ENCODE measurements around the gene CRACR2B. TPM values are rescaled to one million over a fixed set of nuclear protein-coding genes. Genes with fewer than 3 reads are reported as not detected.

CRACR2B gene
- total RNA-seq, 3 donors from 2014 or later (not counting 1 experiment from before 2014, with no cell fraction given): 3.4 to 10.1 (median 3.8) TPM

DNA sequence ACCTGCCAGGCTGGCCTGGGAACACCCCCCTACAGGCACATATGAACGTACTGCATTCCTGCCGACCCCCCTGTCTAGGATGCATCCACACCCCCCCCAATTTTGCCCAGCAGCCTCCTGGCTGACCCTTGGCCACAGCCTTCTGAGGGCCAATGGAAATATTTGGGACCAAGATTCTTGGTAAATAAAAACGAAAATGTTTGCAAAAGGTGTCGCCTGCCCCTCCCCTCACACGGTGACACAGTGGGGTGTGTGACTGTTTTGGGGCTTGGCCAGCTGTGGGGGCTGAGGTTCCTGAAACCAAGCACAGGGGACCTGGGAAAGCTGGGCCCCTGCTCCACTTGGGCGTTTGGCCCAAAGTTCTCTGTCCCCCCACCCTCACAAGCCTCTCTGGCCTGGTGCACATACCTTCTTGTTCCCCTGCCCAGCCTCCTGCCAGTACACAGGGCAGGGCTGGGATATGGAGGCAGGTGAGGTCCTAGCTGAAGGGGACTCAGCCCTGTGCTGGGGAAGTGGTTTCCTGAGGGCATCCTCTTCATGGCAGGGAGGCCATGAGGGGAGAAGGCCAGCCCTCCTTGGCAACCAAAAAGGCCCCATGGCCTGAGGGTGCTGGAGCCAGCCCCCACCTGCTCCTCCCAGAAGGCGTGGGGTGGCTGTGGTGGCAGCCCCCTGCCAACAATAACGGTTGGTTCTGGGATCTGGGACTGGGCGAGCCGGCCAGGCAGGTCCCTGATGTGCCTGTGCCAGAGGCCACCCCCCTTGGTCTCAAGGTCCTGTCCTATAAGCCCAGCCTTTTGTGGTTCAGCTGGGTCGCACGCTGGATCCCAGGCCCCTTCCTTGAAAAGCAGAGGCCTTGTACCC lies 2.1 kb upstream of the CRACR2B start:
- H3K4me3 ChIP-seq (ENCODE audit: low read length): no peak overlapping the region
- H3K9me3 ChIP-seq (ENCODE audit: control insufficient read depth, insufficient read depth, low read length): no peaks in the 10 kb centered on the region
- TF ChIP-seq, protein P1, sequence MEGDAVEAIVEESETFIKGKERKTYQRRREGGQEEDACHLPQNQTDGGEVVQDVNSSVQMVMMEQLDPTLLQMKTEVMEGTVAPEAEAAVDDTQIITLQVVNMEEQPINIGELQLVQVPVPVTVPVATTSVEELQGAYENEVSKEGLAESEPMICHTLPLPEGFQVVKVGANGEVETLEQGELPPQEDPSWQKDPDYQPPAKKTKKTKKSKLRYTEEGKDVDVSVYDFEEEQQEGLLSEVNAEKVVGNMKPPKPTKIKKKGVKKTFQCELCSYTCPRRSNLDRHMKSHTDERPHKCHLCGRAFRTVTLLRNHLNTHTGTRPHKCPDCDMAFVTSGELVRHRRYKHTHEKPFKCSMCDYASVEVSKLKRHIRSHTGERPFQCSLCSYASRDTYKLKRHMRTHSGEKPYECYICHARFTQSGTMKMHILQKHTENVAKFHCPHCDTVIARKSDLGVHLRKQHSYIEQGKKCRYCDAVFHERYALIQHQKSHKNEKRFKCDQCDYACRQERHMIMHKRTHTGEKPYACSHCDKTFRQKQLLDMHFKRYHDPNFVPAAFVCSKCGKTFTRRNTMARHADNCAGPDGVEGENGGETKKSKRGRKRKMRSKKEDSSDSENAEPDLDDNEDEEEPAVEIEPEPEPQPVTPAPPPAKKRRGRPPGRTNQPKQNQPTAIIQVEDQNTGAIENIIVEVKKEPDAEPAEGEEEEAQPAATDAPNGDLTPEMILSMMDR (IDR thresholded peaks at IDR 0.05): no peak
- intact Hi-C loops (cut with micrococcal nuclease): no loop called here
- Mint-ChIP-seq H3K9me3 (no peaks in the 10 kb centered on the region), H3K4me1 (peaks cover 0 to 40% of the 10 kb centered on the region in 2 donors), H3K4me3 (no peak overlapping the region), H3K27me3 (ENCODE audit: low read depth in 2 of 2) (peaks cover 0 to 26% of the 10 kb centered on the region in 2 donors), H3K36me3 (no peaks in the 10 kb centered on the region), H3K27ac (no peak overlapping the region)
- H3K36me3 ChIP-seq (ENCODE audit: control insufficient read depth, insufficient read depth, low read length): peaks cover 11% of the 10 kb centered on the region
- ATAC-seq (no peak), DNase-seq (no peak)
- WGBS (ENCODE audit: insufficient coverage): 88% methylated on average over 12 of the region's 12 CpGs
- peaks cover 63% of the 10 kb centered on the region for H3K4me1 ChIP-seq (ENCODE audit: control insufficient read depth, insufficient read depth, low read length)
- no peak overlapping the region for H3K27ac ChIP-seq (ENCODE audit: low read length)
- H3K27me3 ChIP-seq (ENCODE audit: control insufficient read depth, insufficient read depth, low read length): peaks cover 19% of the 10 kb centered on the region

GRCh38 chr11:826227-826621 lies 1.5 kb upstream of the CRACR2B start:
- Histone ChIP-seq H3K27ac (ENCODE audit: low read length) (no peak overlapping the region), H3K4me3 (ENCODE audit: low read length) (no peak overlapping the region), H3K27me3 (ENCODE audit: control insufficient read depth, insufficient read depth, low read length) (peaks cover 19% of the 10 kb centered on the region), H3K36me3 (ENCODE audit: control insufficient read depth, insufficient read depth, low read length) (peaks cover 9% of the 10 kb centered on the region), H3K4me1 (ENCODE audit: control insufficient read depth, insufficient read depth, low read length) (peaks cover 62% of the 10 kb centered on the region), H3K9me3 (ENCODE audit: control insufficient read depth, insufficient read depth, low read length) (no peaks in the 10 kb centered on the region)
- WGBS (ENCODE audit: insufficient coverage): 80% methylated on average over 8 of the region's 9 CpGs
- Mint-ChIP-seq H3K4me1 (peaks cover 0 to 35% of the 10 kb centered on the region in 2 donors), H3K27me3 (ENCODE audit: low read depth in 2 of 2) (peaks cover 0 to 28% of the 10 kb centered on the region in 2 donors), H3K9me3 (no peaks in the 10 kb centered on the region), H3K27ac (no peak overlapping the region), H3K36me3 (no peaks in the 10 kb centered on the region), H3K4me3 (peak overlapping the region; percentile 70)
- DNase-seq: no peak
- ATAC-seq: no peak
- intact Hi-C loops (cut with micrococcal nuclease): no loop called here
- TF ChIP-seq, protein P1 (IDR thresholded peaks at IDR 0.05): no peak

GRCh38 chr11:826836-827145 lies 928 bp upstream of the CRACR2B start:
- no peaks in the 10 kb centered on the region for H3K9me3 ChIP-seq (ENCODE audit: control insufficient read depth, insufficient read depth, low read length)
- WGBS (ENCODE audit: insufficient coverage): under 1% methylated on average over 21 of the region's 22 CpGs
- no peak overlapping the region for H3K27ac ChIP-seq (ENCODE audit: low read length)
- TF ChIP-seq, protein P1 (IDR thresholded peaks at IDR 0.05): no peak
- H3K4me1 Mint-ChIP-seq: peaks cover 0 to 40% of the 10 kb centered on the region in 2 donors
- H3K36me3 ChIP-seq (ENCODE audit: control insufficient read depth, insufficient read depth, low read length): peaks cover 6% of the 10 kb centered on the region
- DNase-seq (no peak), ATAC-seq (peak in 1 of 3 donors; percentile 8)
- no peaks in the 10 kb centered on the region for H3K9me3 Mint-ChIP-seq
- no peak overlapping the region for H3K27ac Mint-ChIP-seq
- no peaks in the 10 kb centered on the region for H3K36me3 Mint-ChIP-seq
- peak overlapping the region; percentile 23 for H3K4me3 ChIP-seq (ENCODE audit: low read length)
- peaks cover 19% of the 10 kb centered on the region for H3K27me3 ChIP-seq (ENCODE audit: control insufficient read depth, insufficient read depth, low read length)
- peak overlapping the region; percentile 70 for H3K4me3 Mint-ChIP-seq
- intact Hi-C loops (cut with micrococcal nuclease): no loop called here
- peaks cover 5 to 34% of the 10 kb centered on the region in 2 donors for H3K27me3 Mint-ChIP-seq (ENCODE audit: low read depth in 2 of 2)
- H3K4me1 ChIP-seq (ENCODE audit: control insufficient read depth, insufficient read depth, low read length): peaks cover 58% of the 10 kb centered on the region
